ENCODE data around the gene RRP7A.
"Not testable (repeated sequence)": the region's sequence is repeated elsewhere in the genome, so short reads cannot be mapped to it uniquely, and the experiment has no call there.

The RRP7A gene

DNA sequence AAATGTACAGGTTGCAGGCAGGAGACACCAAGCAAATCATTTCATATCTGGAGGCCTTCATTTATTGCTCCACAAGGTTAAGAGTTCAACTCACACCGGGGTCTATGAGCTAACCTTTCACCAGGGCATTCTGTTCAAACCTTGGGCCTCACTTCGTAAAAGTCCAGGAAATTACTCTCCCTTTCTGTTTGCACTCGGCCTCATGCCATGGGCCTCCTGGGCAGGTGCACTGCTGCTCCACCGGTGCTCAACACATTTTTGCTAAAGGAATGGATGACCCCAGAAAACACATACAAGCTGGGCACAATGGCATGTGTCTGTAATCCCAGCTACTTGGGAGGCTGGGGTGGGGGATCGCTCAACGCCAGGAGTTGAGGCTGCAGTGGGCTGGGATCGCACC is 16.6 kb upstream of the RRP7A start:
- DNase-seq (ENCODE audit: low spot score) = no peak

DNA sequence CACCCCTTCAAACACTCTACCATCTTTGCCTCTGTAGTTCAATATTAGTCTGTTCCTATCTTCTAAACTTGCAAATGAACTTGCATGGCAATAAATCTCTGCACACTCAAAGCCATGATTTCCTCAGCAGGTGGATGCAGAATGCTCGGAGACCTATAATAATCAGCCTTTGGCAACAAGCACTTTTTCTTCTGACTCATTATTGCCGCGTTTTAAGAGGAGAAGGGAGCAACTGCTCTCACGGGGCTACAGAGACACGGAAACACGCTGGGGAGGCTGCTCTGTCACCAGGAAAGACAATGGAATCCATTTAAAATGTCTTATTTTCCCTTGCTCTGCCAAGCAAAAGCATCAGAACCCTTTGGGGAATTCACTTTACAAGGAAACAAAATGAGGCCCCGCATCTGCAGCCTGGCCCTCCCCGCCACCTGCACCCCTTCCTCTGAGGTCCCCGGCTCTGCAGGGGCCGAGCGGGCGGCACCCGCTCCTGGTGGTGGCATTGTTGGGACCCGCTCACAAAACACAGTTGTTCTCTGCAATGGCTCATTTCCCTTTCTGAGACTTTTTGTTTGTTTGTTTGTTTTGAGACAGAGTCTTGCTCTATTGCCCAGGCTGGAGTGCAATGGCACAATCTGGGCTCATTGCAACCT is 15.6 kb upstream of the RRP7A start:
- DNase-seq (ENCODE audit: low spot score) = not testable (repeated sequence)

DNA sequence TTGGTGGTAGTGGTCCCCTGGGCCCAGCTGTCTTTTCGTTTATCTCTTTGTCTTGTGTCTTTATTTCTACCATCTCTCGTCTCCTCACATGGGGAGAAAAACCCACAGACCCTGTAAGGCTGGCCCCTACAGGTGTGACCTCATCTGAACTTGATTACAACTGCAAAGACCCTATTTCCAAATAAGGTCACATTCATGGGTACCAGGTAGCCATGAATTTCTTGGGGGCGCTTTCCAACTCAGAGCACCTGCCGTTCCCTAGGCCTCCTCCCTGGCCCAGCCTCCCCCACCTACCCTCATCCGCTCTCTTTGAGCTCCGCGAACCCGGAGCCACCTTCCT is 14.0 kb upstream of the RRP7A start:
- no peak for DNase-seq (ENCODE audit: low spot score)

DNA sequence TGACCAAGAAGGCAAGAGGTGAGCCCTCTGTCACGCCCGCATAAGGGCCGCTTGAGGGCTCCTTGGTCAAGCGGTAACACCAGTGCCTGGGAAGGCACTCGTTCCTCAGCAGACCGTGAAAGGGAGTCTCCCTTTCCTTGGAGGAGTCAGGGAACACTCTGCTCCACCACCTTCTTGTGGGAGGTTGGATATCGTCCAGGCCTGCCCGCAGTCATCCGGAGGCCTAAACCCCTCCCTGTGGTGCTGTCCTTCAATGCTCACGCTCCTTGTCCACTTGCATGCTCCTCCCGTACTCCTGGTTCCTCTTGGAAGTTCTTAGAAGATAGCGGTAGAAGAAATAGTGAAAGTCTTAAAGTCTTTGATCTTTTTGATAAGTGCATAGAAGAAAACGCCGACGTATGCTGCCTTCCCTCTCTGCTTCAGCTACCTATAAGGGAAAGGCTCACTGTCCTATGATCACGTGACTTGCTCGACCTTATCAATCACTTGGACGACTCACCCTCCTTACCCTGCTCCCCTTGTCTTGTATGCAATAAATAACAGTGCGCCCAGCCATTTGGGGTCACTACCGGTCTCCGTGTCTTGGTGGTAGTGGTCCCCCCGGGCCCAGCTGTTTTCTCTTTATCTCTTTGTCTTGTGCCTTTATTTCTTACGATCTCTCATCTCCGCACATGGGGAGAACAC is 11.9 kb upstream of the RRP7A start:
- DNase-seq (ENCODE audit: low spot score) = not testable (repeated sequence)

DNA sequence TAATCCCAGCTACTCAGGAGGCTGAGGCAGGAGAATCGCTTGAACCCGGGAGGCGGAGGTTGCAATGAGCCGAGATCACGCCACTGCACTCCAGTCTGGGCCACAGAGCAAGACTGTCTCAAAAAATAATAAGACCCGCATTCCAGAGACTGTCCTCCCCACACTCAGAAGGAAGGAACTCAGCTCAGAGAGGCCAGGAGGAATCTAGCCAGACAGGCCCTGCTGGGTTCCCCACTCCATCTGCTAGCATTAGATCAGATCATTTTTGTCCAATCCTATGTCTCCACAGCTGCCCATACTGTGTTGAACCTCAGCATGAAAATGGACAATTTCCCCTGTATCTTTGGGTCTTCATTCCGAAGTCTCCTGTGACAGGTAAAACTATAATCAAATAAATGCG is 9.8 kb upstream of the RRP7A start:
- not testable (repeated sequence) for DNase-seq (ENCODE audit: low spot score)

DNA sequence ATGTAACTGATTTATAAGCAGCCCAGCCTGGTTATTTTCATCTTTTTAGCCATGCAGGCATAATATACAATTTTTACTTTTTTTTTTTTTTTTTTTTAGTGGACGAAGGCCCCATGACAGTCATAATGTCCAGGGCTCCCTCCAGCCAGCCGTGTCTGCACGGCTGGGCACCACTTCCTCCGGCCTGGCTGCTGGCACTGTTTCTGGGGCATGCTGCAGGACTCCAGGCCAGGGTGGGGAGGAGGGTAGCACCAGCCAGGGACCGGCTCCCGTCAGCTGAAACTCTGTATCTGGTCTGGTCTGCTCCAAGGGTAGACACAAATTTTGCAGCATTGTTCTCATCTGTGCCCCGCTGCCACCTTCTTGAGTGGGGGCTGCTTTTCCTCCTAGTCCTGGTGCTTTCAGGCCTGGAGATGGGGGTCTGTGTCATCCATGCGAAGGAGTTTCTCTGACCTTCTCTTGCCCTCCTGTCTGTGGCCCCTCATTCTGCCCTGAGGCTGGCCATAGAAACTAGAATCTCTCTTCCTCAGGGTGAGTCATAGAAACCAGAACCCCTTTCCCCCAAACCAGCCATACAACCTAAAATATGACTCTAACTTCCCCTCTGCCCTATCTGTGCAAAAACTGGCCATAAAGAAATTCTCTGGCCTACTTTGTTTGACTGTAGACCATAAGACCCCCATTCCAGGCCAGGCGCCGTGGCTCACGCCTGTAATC is 9.2 kb upstream of the RRP7A start:
- DNase-seq (ENCODE audit: low spot score) = no peak

DNA sequence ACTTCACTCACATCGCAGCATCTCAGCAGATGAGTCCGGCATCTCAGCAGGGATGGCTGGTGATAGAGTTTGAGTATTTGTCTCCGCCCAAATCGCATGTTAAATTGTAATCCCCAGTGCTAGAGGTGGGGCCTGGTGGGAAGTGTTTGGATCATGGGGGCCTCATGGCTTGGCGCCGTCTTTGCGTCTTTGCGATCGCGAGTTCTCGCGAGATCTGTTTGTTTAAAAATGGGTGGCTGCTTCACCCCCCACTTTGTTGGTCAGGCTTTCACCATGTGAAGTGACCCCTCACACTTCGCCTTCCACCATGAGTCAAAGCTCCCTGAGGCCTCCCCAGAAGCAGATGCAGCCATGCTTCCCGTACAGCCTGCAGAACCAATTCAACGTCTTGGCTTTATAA is 3.0 kb upstream of the RRP7A start:
- DNase-seq (ENCODE audit: low spot score) = no peak

DNA sequence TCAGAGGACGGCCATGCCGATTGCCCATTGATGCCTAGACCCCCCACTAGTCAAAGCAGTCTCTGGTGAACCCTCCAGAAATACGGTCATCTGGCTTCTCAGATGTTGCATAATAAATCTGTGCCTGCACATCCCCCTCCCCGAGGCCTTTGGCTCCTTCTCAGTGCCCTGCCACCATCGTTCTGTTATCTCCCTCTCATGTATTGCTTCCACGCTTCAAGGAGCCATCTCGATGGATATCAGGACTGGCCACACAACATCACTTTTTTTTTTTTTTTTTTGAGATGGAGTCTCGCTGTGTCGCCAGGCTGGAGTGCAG is 1.6 kb upstream of the RRP7A start:
- no peak for DNase-seq (ENCODE audit: low spot score)

DNA sequence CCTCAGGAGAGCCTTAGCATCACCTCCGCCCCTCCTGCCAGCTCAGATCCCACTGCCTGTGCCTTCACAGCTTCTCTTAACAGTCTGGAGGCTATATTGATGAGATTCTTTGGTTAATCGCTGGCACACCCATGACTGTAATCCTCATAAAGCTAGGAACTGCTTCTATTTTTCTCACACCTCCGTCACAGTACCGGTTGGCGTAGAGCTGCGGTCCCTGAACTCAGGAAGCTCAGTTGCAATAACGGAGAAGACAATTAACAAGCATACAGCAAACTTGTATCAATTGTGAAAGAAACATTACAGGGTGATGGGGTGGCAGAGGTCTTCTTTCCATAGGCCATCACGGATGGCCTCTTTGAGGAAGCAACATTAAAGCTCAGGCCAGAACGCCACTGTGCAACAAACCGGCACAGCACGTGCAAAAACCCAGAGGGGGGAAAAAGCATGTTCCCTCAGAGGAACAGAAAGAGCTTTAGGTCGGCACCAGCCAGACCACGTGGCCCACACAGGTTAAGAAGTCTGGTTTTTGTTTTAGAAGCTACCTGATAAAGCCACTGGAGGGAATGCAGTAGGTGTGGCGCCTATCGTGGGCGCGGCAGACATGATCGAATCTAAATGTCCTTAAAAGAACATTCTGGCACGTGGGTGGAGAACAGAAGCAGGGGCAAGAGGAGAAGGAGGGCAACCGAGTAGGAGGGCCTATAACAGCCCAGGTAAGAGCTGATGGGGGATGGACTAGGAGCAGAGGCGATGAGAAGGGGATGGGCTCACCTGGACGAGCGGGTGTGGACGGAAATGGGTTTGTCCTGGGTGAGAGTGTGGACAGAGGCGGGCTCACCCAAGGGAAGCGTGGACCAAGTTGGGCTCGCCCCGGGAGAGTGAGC is 715 bp downstream of the RRP7A start:
- not testable (repeated sequence) for DNase-seq (ENCODE audit: low spot score)

DNA sequence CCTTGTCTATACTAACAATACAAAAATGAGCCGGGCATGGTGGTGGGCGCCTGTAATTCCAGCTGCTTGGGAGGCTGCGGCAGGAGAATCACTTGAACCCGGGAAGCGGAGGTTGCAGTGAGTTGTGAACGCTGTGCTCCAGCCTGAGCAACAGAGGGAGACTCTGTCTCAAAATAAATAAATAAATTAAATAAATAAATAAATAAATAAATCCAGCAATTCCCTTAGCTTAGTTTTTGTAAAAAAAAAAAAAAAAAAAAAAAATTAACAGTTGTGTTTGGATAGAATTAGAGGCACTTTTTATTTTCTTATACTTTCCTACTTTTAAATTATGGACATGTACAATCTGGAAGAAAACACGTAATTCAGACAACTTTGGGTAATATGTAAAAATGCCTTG is 2.5 kb downstream of the RRP7A start:
- not testable (repeated sequence) for DNase-seq (ENCODE audit: low spot score)

DNA sequence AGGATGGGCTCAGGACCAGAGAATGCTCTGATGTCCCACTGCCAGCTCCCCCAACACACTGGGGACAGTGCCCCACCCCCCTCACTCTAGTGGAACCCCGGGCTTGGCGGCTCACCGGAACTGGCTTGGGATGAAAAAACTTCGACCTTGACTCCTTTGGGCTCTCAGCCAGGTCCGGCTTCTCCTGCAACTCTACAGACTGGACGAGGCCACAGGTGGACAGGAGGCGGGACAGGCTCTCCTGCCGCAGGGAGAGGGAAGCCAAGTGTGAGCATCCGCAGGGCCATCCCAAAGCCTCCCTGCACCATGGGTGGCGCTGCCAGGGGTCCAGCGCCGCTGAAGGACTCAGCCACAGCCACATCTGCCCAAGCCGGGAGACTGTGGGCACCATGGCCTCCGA is 3.7 kb downstream of the RRP7A start:
- DNase-seq (ENCODE audit: low spot score) = no peak

DNA sequence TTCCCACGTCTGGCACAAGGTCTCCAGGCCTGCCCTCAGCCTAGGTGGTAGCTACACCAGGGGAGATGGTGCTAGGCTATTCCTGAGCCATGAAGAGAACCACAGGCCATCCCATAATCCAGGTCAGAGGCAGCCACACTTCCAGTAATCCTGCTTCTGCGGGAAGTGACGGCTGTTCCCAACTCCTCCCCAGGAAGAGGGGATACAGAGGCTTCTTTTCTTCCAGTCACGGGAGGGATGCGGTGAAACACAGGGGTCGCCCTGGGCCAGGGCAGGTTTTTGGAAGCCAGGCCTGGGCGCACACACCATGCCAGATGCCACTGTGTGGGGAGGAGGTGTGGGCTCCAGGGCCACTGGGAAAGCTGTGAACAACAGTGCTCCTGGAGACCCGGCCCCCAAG is 4.3 kb downstream of the RRP7A start:
- not testable (repeated sequence) for DNase-seq (ENCODE audit: low spot score)

DNA sequence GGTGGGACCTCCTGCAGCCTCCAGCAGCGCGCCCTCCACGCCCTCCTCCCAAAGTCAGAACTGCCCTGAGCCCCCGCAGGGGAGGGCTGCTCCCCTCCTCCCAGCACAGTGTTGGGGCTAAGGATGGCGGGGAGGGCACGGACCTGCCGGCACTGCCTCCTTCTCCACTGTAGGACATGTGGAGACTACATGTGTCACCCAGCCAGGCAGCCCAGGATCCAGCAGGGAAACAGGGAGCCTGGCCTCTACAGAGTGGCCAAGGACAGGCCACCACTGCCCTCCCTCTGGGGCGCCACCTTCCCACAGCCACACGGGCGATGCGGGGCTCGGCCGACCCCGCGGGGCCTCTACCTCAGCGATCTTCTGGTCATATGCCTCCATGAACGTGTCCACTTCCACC is 5.3 kb downstream of the RRP7A start:
- DNase-seq (ENCODE audit: low spot score) = not testable (repeated sequence)

DNA sequence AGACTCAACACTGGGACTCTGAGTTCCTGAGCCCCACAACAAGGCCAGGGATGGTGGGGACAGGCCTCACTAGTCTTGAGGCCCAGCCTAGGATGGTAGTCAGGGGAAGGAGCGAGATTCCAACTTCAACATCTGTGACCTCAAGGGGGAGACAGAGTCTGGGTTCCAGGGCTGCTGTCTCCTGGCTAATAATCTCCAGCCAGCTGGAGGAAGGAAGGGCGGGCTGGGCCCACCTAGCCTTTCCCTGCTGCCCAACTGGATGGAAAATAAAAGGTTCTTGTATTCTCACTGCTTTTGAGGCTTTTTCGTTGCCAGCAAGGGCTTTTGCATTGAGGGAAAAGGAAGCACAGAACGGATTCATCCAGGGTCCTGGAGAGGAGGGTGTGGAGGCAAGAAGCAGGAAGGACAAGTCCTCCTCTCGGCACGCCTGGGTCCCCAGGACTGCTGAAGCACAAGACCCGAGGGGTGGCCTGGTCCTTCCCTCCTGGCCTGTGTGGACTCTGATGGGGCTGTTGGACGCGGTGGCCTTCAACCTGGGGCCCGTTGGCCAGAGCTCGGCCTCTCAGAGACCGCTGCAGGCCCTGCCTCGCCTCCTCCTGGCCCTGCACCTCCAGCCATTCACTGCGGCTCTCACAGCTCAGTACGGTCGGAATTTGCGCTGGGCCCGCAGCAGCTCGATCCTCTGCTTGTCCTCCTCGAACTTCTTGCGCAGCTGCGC is 7.2 kb downstream of the RRP7A start:
- peak; percentile 32 for DNase-seq (ENCODE audit: low spot score)

DNA sequence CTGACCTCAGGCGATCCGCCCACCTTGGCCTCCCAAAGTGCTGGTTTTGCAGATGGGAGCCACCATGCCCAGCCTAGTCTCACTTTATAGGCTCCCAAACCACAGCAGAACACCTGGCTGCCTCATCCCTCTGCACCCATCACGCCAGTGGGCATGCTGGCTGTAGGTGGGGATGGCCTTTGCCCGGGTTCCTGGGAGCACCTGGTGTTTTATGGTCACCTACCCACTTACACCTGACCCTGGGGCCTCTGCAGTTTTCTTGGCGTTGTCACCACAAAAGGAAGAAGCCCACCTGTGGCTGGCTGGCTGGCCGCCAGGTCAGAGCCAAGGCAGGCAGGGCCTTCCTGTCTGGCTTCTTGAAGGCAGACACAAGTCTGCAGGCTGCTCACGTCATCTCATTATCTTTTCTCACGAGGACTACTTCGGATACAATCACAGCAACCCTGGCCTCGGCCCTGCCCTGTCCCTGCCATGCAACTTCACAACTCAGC is 8.2 kb downstream of the RRP7A start:
- no peak for DNase-seq (ENCODE audit: low spot score)

DNA sequence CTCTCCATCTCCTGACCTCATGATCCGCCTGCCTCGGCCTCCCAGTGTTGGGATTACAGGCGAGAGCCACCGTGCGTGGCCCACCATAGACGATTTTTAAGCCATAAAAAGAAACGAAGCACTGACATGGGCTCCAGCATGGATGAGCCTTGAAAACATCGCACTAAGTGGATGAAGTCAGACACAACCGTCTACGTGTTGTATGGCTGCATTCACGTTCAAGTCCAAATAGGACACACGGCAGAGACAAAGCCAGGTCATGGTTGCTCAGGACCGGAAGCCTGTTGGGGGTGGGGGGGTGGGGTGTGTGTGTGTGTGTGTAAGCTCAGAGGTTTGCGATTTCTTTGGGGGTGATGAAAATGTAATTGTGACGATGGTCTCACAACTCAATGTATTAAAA is 10.0 kb downstream of the RRP7A start:
- DNase-seq (ENCODE audit: low spot score) = no peak

DNA sequence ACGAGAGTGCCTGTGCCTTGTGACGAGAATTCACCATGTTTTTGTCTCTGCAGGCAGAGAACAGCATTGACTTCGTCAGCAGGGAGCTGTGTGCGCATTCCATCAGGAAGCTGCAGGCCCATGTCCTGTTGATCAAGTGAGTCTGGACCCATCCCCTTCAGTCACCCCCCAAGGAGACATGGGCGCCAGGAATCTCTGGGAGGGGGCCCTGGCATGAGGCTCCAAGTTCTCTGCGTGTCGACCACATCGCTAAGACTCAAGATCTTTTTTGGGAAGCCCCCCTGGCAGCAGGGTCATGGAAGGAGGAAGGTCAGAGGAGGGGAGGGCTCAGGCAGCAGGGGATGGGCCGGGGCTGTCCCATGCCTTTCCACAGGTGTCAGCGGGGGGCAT is 10.6 kb downstream of the RRP7A start:
- DNase-seq (ENCODE audit: low spot score) = not testable (repeated sequence)

DNA sequence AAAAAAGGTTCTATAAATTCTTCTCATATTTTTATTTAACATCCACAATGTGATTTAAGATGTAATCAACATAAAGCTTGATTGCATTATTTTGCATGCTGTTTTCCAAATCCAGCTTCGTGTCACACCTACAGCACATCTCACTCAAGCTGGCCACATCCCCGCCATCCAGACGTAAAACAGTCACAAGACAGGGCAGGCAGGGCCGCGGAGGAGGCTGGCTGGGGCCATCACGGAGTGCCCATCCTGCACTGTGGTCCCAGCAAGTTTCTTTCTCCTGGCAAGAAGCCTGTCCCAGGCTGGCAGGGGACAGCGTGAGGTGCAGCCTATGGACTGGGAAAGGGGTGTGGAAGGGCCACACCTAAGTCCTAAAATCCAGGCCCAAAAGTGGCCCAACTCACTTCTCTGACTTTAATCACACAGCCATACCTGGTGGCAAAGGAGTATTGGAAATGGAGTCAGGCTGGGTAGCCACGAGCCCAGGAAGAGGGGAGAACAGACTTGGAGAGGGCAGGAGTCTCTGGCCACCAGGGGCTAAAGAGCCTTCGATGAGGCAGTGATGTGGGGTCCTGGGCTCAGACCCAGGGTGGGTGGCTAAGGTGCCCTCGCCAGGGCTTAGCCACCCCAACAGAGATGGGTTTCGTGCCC is 11.1 kb downstream of the RRP7A start:
- DNase-seq (ENCODE audit: low spot score) = not testable (repeated sequence)

DNA sequence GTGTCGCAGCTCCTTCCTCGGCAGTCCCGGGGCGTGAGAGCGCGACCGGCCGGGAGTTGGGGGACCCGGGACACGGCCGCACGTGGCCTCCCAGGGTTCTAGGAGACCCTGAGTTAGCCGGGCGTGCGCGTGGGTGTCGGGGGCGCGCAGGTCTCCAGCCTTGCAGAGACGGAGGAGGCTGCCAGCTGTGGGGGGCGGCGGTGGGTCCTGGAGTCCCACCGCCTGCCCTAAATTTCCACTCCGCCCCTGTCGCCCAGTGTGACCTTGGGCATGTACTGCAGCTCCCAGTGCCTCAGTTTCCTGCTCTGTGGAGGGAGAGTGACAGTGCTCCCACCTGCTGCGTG is 18.8 kb downstream of the RRP7A start:
- DNase-seq (ENCODE audit: low spot score) = no peak

DNA sequence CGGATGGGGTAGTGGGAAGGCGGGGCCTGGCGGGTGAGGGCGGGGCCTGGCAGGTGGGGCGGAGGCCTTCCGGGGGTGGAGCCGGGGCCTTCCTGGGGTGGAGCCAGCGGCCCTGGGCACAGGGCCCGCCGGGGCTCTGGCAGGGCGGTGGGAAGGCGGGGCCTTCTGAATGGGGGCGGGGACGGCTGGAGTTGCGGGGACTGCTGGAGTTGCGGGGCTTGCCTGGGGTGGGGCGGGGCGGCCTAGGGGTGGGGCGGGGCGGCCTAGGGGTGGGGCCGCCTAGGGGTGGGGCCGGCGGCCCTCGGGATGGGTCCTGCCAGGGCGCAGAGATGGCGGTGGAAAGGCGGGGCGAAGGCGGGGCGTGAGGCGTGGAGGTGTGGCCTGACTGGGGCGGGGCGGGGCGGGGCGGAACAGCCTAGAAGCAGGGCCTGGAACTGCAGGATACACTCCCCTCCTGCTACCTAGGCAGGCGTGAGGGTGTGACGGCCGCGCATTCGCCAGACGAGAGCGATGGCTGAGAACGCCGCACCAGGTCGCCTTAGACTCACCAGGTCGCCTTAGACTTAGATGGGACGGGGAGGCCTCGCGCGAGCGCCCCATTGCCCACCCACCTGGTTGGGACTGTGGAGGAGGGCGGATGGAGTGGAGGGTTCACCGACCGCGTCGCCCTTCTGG is 19.3 kb downstream of the RRP7A start:
- peak; percentile 63 for DNase-seq (ENCODE audit: low spot score)

DNA sequence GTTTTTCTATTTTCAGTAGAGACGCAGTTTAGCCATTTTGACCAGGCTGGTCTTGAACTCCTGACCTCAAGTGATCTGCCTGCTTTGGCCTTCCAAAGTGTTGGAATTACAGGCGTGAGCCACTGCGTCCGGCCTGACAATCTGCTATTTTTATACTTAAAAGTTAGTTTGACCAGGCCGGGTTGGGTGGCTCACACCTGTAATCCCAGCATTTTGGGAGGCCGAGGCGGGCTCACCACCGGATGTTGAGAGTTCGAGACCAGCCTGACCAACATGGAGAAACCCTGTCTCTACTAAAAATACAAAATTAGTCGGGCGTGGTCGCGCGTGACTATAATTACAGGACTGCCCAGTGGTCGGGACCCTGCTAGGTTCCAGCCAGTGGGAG is 19.8 kb downstream of the RRP7A start:
- not testable (repeated sequence) for DNase-seq (ENCODE audit: low spot score)
